H1 (cell line): ENCODE data around the gene ZNF649. TPM values are rescaled to one million over a fixed set of nuclear protein-coding genes. Genes with fewer than 3 reads are reported as not detected.

Experiments used
- CTCF ChIA-PET: fragments of 300-600 bp; sonication (Branson Sonifier 250); formaldehyde crosslinking; loops from one replicate; lab custom pipeline; 2021; ENCODE audit not compliant: partially characterized antibody; lab: Charles Lee
- POLR2A ChIA-PET: fragments of 300-600 bp; sonication (Branson Sonifier 250); formaldehyde crosslinking; loops from one replicate; lab custom pipeline; 2021; ENCODE audit warnings: inconsistent platforms; ENCODE audit not compliant: partially characterized antibody; lab: Charles Lee
- DNase-seq, 2 experiments: peaks; one replicate each; pipeline versions ENCODE4 v3.0.0 to v3.0.0-alpha.2; 2010 to 2022; ENCODE audit warnings: low spot score in 2 of 2, low read depth in 1 of 2, mixed read lengths in 1 of 2
- FAIRE-seq: peaks from 2 replicates; lab custom pipeline; 2011; peaks lifted over from hg19 to GRCh38; lab: Jason Lieb, UNC
- H2AFZ ChIP-seq: 2 replicates; pipeline ENCODE4 v1.8.1; 2012; ENCODE audit warnings: low read length, inconsistent platforms
- H2AK5ac ChIP-seq: 2 replicates; pipeline ENCODE4 v1.6.1; 2013; ENCODE audit warnings: low read depth, low read length
- H2BK120ac ChIP-seq: replicated peaks from 2 replicates; pipeline ENCODE3; 2013; ENCODE audit warnings: low read depth, low read length, inconsistent platforms
- H2BK12ac ChIP-seq: 2 replicates; pipeline ENCODE4 v1.6.1; 2013; ENCODE audit warnings: low read depth, low read length
- H2BK15ac ChIP-seq: 2 replicates; pipeline ENCODE4 v1.6.1; 2013; ENCODE audit warnings: low read length
- H2BK20ac ChIP-seq: 2 replicates; pipeline ENCODE4 v1.6.1; 2013; ENCODE audit warnings: low read length
- H2BK5ac ChIP-seq: 2 replicates; pipeline ENCODE4 v1.6.1; 2013; ENCODE audit warnings: low read depth, low read length
- H3K14ac ChIP-seq: 2 replicates; pipeline ENCODE4 v1.6.1; 2013; ENCODE audit warnings: inconsistent platforms; ENCODE audit not compliant: insufficient read length
- H3K18ac ChIP-seq: 2 replicates; pipeline ENCODE4 v1.6.1; 2013; ENCODE audit warnings: low read length; ENCODE audit errors: extremely low read depth
- H3K23ac ChIP-seq: 2 replicates; pipeline ENCODE4 v1.6.1; 2013; ENCODE audit warnings: inconsistent platforms; ENCODE audit not compliant: insufficient read length
- H3K23me2 ChIP-seq: 2 replicates; pipeline ENCODE4 v1.6.1; 2013; ENCODE audit warnings: low read depth, low read length
- H3K27ac ChIP-seq: 2 replicates; pipeline ENCODE4 v1.6.1; 2011; ENCODE audit warnings: low read depth, low read length, inconsistent platforms
- H3K27me3 ChIP-seq, 4 experiments: replicated peaks in 1 of 4; 1 replicate in 1 of 4; 2 replicates in 3 of 4; pipeline versions ENCODE4 v1.6.1 to v1.8.1; 2011 to 2013; ENCODE audit warnings: low read length in 3 of 4, mild to moderate bottlenecking in 3 of 4, inconsistent platforms in 2 of 4, mixed read lengths in 2 of 4, moderate library complexity in 1 of 4; ENCODE audit not compliant: control insufficient read depth in 3 of 4, insufficient read depth in 3 of 4; ENCODE audit errors: extremely low read depth in 1 of 4
- H3K36me3 ChIP-seq, 4 experiments: 2 replicates each; pipeline versions ENCODE4 v1.6.1 to v1.8.1; 2011 to 2013; ENCODE audit warnings: mild to moderate bottlenecking in 4 of 4, low read length in 3 of 4, moderate library complexity in 2 of 4, control low read depth in 1 of 4, inconsistent platforms in 1 of 4; ENCODE audit not compliant: insufficient read depth in 4 of 4, control insufficient read depth in 2 of 4
- H3K4ac ChIP-seq: replicated peaks from 2 replicates; pipeline ENCODE3; 2013; ENCODE audit warnings: low read length, low read depth, mixed read lengths, inconsistent platforms; ENCODE audit not compliant: insufficient read length
- H3K4me1 ChIP-seq, 4 experiments: replicated peaks in 1 of 4; 1 replicate in 1 of 4; 2 replicates in 3 of 4; pipeline versions ENCODE4 v1.6.1 to v1.8.1; 2011 to 2013; ENCODE audit warnings: low read length in 3 of 4, inconsistent platforms in 2 of 4, mixed read lengths in 1 of 4; ENCODE audit not compliant: insufficient read depth in 4 of 4, control insufficient read depth in 3 of 4
- H3K4me2 ChIP-seq, 2 experiments: 2 replicates each; pipeline versions ENCODE4 v1.6.1 to v1.8.1; 2011 to 2013; ENCODE audit warnings: low read depth in 2 of 2, low read length in 2 of 2, control low read depth in 1 of 2, inconsistent platforms in 1 of 2, mild to moderate bottlenecking in 1 of 2; ENCODE audit not compliant: insufficient read depth in 1 of 2
- H3K4me3 ChIP-seq, 4 experiments: fragments of 200-600, 300-600 bp in 1 of 4; sonication (generic), shearing (Covaris generic), sonication (Bioruptor Twin) in 1 of 4; 2 replicates each; pipeline versions ENCODE4 v1.5.1 to v1.8.1; 2011 to 2016; ENCODE audit warnings: low read length in 4 of 4, low read depth in 3 of 4, control low read depth in 2 of 4, inconsistent platforms in 2 of 4, mild to moderate bottlenecking in 2 of 4, mixed read lengths in 1 of 4, moderate library complexity in 1 of 4; ENCODE audit not compliant: insufficient read depth in 2 of 4; ENCODE audit errors: extremely low read depth in 1 of 4
- H3K56ac ChIP-seq: replicated peaks from 2 replicates; pipeline ENCODE3; 2013; ENCODE audit warnings: low read depth, mild to moderate bottlenecking, mixed read lengths, low read length, inconsistent platforms; ENCODE audit not compliant: insufficient read length
- H3K79me1 ChIP-seq: 2 replicates; pipeline ENCODE4 v1.6.1; 2013; ENCODE audit warnings: low read depth, low read length, control low read depth
- H3K79me2 ChIP-seq, 2 experiments: 2 replicates each; pipeline versions ENCODE4 v1.6.1 to v1.8.1; 2012 to 2013; ENCODE audit warnings: low read length in 2 of 2, mild to moderate bottlenecking in 2 of 2, inconsistent platforms in 1 of 2; ENCODE audit not compliant: insufficient read depth in 2 of 2, control insufficient read depth in 1 of 2
- H3K9ac ChIP-seq, 4 experiments: replicated peaks in 1 of 4; 1 replicate in 1 of 4; 2 replicates in 3 of 4; pipeline versions ENCODE4 v1.6.1 to v1.8.1; 2011 to 2013; ENCODE audit warnings: low read depth in 3 of 4, low read length in 3 of 4, control low read depth in 2 of 4, mild to moderate bottlenecking in 2 of 4, moderate library complexity in 2 of 4, inconsistent platforms in 1 of 4; ENCODE audit errors: extremely low read depth in 1 of 4
- H3K9me3 ChIP-seq, 2 experiments: 2 replicates each; pipeline versions ENCODE4 v1.6.1 to v1.8.1; 2012 to 2013; ENCODE audit warnings: mild to moderate bottlenecking in 2 of 2, moderate library complexity in 2 of 2, control low read depth in 1 of 2, inconsistent platforms in 1 of 2, low read depth in 1 of 2, low read length in 1 of 2, mixed read lengths in 1 of 2; ENCODE audit not compliant: insufficient read depth in 2 of 2
- H4K20me1 ChIP-seq, 2 experiments: replicated peaks in 1 of 2; 2 replicates each; pipeline versions ENCODE3 to v1.8.1; 2011 to 2013; ENCODE audit warnings: inconsistent platforms in 2 of 2, low read length in 2 of 2, mild to moderate bottlenecking in 1 of 2; ENCODE audit not compliant: insufficient read depth in 2 of 2, control insufficient read depth in 1 of 2
- H4K5ac ChIP-seq: 2 replicates; pipeline ENCODE4 v1.6.1; 2013; ENCODE audit warnings: low read length, low read depth, mixed read lengths, inconsistent platforms; ENCODE audit not compliant: insufficient read length
- H4K8ac ChIP-seq: 2 replicates; pipeline ENCODE4 v1.8.0; 2013; ENCODE audit warnings: mild to moderate bottlenecking, moderate library complexity, low read length, inconsistent platforms; ENCODE audit not compliant: insufficient read depth; ENCODE audit errors: extremely low read depth
- H4K91ac ChIP-seq: replicated peaks from 2 replicates; pipeline ENCODE3; 2013; ENCODE audit warnings: low read length, mixed read lengths, inconsistent platforms; ENCODE audit not compliant: insufficient read length
- ASH2L ChIP-seq: fragments of 200-600, 300-600 bp; sonication (generic); IDR thresholded peaks from one replicate; pipeline ENCODE4 v1.7.1; 2017; ENCODE audit warnings: low read length
- EGR1 ChIP-seq: IDR thresholded peaks from 2 replicates; pipeline ENCODE4 v1.6.1; 2011; ENCODE audit warnings: low read depth, low read length, borderline replicate concordance
- FOSL1 ChIP-seq: IDR thresholded peaks from 2 replicates; pipeline ENCODE4 v1.6.1; 2011; ENCODE audit warnings: mild to moderate bottlenecking, low read depth, low read length, moderate library complexity; ENCODE audit not compliant: insufficient read depth
- HDAC2 ChIP-seq, 2 experiments: fragments of 300-600 bp in 1 of 2; sonication (generic) in 1 of 2; IDR thresholded peaks; 2 replicates each; pipeline ENCODE4 v1.6.1; 2011 to 2012; ENCODE audit warnings: low read depth in 2 of 2, low read length in 2 of 2, mild to moderate bottlenecking in 2 of 2, moderate library complexity in 2 of 2, borderline replicate concordance in 1 of 2, inconsistent platforms in 1 of 2
- KDM5A ChIP-seq: fragments of 200-600 bp; IDR thresholded peaks from 2 replicates; pipeline ENCODE4 v1.7.1; 2012; ENCODE audit warnings: mild to moderate bottlenecking, low read length, inconsistent platforms, mixed read lengths
- POU5F1 ChIP-seq: IDR thresholded peaks from 2 replicates; pipeline ENCODE4 v1.6.1; 2011; ENCODE audit warnings: low read depth, mild to moderate bottlenecking, low read length, moderate library complexity
- RFX5 ChIP-seq: IDR thresholded peaks from 2 replicates; pipeline ENCODE4 v1.6.1; 2011; ENCODE audit warnings: low read depth, low read length, improper control_type of control experiment, borderline replicate concordance
- WGBS, 2 experiments: shearing (Covaris generic) in 1 of 2; methylation state at CpG; one replicate each; pipeline versions ENCODE4 v1.1.6 to v1.1.7; 2013 to 2015; ENCODE audit warnings: low lambda C conversion rate in 2 of 2, mixed read lengths in 2 of 2, inconsistent platforms in 1 of 2, low coverage in 1 of 2, missing lambda C conversion rate in 1 of 2; ENCODE audit not compliant: insufficient replicate concordance in 2 of 2, insufficient coverage in 1 of 2, insufficient read length in 1 of 2; ENCODE audit errors: extremely low coverage in 1 of 2, missing lambda C conversion rate in 1 of 2; 5-methylcytosine and 5-hydroxymethylcytosine counted together
- polyA plus RNA-seq, 7 experiments: library from polyadenylated mRNA; depleted of rRNA in 3 of 7; stranded (reverse) in 5 of 7; unstranded in 2 of 7; fragments of >200 nt in 5 of 7; fragments of 200-250 nt in 2 of 7; gene quantifications; 1 replicate in 5 of 7; 2 replicates in 1 of 7; 4 replicates in 1 of 7; pipeline versions ENCODE4 v1.2.1 to v1.2.3, GENCODE V29; 2011 to 2013; ENCODE audit warnings: missing spikeins in 2 of 7, mixed read lengths in 2 of 7
- total RNA-seq: library from RNA; stranded (reverse); fragmentation: NEBNext Ultra II Directional; extraction: Animal tissue kit (Norgen Biotek cat#: 25700); gene quantifications from 2 replicates; pipeline ENCODE4 v1.2.1, GENCODE V29; 2021

Gene ZNF649
- total and polyA plus RNA-seq, 2 of the 8 experiments (the other 6 are each of a cell fraction or from before 2014, with no cell fraction given), result 24.7 to 51.7 TPM

DNA sequence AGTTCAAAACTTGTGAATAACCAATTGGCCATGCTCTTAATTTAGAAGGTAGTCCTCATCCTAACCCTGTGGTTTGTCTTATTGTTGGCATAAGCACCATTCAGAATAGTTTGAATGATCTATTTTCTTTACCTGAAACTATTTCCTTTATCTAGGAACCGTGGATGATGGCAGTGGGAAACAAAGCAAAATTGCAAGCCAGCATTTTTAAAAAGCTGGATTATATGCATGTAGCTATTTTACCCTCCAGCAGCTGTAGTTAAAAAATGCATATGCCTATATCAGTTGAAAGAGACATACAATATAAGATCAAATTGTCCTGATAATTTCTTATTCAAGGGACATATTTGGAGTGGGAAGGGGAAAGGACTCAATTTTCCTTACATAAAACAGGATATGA, 41.8 kb upstream of the ZNF649 start:
- H4K8ac ChIP-seq, result no peak overlapping the region
- no peak overlapping the region for H2AFZ ChIP-seq
- no peak overlapping the region for H3K18ac ChIP-seq
- no peak overlapping the region for H3K27ac ChIP-seq
- H2BK120ac ChIP-seq, result no peak overlapping the region
- no peak overlapping the region for H3K4me3 ChIP-seq
- no peak overlapping the region for H2BK5ac ChIP-seq
- no peaks in the 10 kb centered on the region for H3K23me2 ChIP-seq
- H4K5ac ChIP-seq, result no peak overlapping the region
- 0 out of 2 replicates have a peak, but pooled peaks cover 2% of the 10 kb centered on the region for H3K79me1 ChIP-seq
- no peak overlapping the region for H3K4me2 ChIP-seq
- no peak overlapping the region for H2AK5ac ChIP-seq
- no peak overlapping the region for H3K14ac ChIP-seq
- no peak overlapping the region for H2BK12ac ChIP-seq
- ChIA-PET POLR2A (interaction anchor here (0.9 to 1.5 kb wide), 4 partner anchors 12 to 81 kb away, joined by 3 read pairs; no protein-coding TSS in a partner anchor), CTCF (no interaction called here)
- H3K9ac ChIP-seq, result no peak overlapping the region
- DNase-seq (no peak), FAIRE-seq (no peak)
- TF ChIP-seq FOSL1, result no peak
- no peak for TF ChIP-seq KDM5A
- TF ChIP-seq EGR1, result no peak
- no peak for TF ChIP-seq POU5F1
- TF ChIP-seq HDAC2 (IDR thresholded peaks at IDR 0.05; ENCODE audit: borderline replicate concordance in 1 of 2, low read depth in 2 of 2, low read length in 2 of 2), result no peak
- TF ChIP-seq RFX5, result no peak
- no peak for TF ChIP-seq ASH2L
- H3K4me1 ChIP-seq, result no peaks in the 10 kb centered on the region
- H4K91ac ChIP-seq, result no peak overlapping the region
- no peaks in the 10 kb centered on the region for H3K27me3 ChIP-seq
- H3K4ac ChIP-seq, result no peak overlapping the region
- peaks cover 27 to 53% (median 46%) of the 10 kb centered on the region in 4 experiments for H3K36me3 ChIP-seq
- WGBS, 2 experiments, result 92% methylated on average over 1 of the region's 1 CpG; no CpG with 5 or more reads in 1 of the 2 experiments
- H4K20me1 ChIP-seq, result no peaks in the 10 kb centered on the region
- no peaks in the 10 kb centered on the region for H3K79me2 ChIP-seq
- H3K56ac ChIP-seq, result no peak overlapping the region
- no peak overlapping the region for H2BK15ac ChIP-seq
- no peak overlapping the region for H3K23ac ChIP-seq
- H3K9me3 ChIP-seq, result peaks cover 85 to 92% of the 10 kb centered on the region in 2 experiments
- H2BK20ac ChIP-seq, result no peak overlapping the region
